Left lung (tissue), 10 donors: Measurements from ENCODE around the gene POLR2L. TPM values are rescaled to one million over a fixed set of nuclear protein-coding genes. Genes with fewer than 3 reads are reported as not detected.

Source experiments
- ATAC-seq: fragments of 200-7000 bp; cut with Tn5 transposase; one replicate; pipeline ENCODE4 v1.9.1; 2020; ENCODE audit warnings: moderate library complexity
- DNase-seq, 4 donors: peaks; one replicate each; pipeline ENCODE4 v3.0.0-alpha.2; 2013 to 2020
- H3K27ac ChIP-seq, 2 donors: fragments of 200-600 bp; sonication (generic) in 1 of 2; one replicate each; pipeline versions ENCODE4 v1.5.0 to v1.8.0; 2020 to 2021
- H3K27me3 ChIP-seq, 2 donors: fragments of 200-600 bp; sonication (generic) in 1 of 2; one replicate each; pipeline versions ENCODE4 v1.5.0 to v1.8.0; 2020 to 2021
- H3K36me3 ChIP-seq, 2 donors: fragments of 200-600 bp; sonication (generic) in 1 of 2; one replicate each; pipeline versions ENCODE4 v1.5.0 to v1.8.0; 2020 to 2021
- H3K4me1 ChIP-seq, 2 donors: fragments of 200-600 bp; one replicate each; pipeline ENCODE4 v1.8.0; 2021
- H3K4me3 ChIP-seq, 2 donors: fragments of 200-600 bp; sonication (generic) in 1 of 2; one replicate each; pipeline versions ENCODE4 v1.5.0 to v1.8.0; 2020 to 2021; ENCODE audit warnings: mild to moderate bottlenecking in 1 of 2
- H3K9me3 ChIP-seq, 2 donors: fragments of 200-600 bp; sonication (generic) in 1 of 2; one replicate each; pipeline versions ENCODE4 v1.5.0 to v1.8.0; 2020 to 2021
- CTCF ChIP-seq, 2 donors: fragments of 200-600 bp; sonication (generic) in 1 of 2; IDR thresholded peaks; one replicate each; pipeline versions ENCODE4 v1.5.0 to v1.8.0; 2021; ENCODE audit warnings: antibody characterized with exemption in 2 of 2
- intact Hi-C, 2 donors: fragments of 100-400 bp; cut with DNase I; formaldehyde crosslinking; loops; one replicate each; pipeline versions ENCODE4 v1.11.2 to v1.14.2; 2022
- polyA plus RNA-seq, 6 donors: library from polyadenylated mRNA; unstranded; fragments of 120-200 nt; gene quantifications; one replicate each; pipeline ENCODE4 v1.2.1, GENCODE V29; 2013; ENCODE audit not compliant: insufficient read length in 6 of 6
- total RNA-seq, 2 donors: library from RNA; stranded (reverse); fragmentation: NEBNext Ultra II Directional; extraction: Animal tissue kit (Norgen Biotek cat#: 25700); gene quantifications; one replicate each; pipeline ENCODE4 v1.2.1, GENCODE V29; 2021
- donor health status: DM: no; HTN: yes; CAD: no.
- donor health status: DM: no; HTN: no; CAD: no.

POLR2L gene
- total and polyA plus RNA-seq, 8 donors = 65.2 to 227 (median 103) TPM

- H3K36me3 ChIP-seq = peaks cover 0 to 71% of the 10 kb centered on the region in 2 donors
- H3K27me3 ChIP-seq = no peaks in the 10 kb centered on the region
- TF ChIP-seq CTCF (IDR thresholded peaks at IDR 0.05) = no peak
- no peaks in the 10 kb centered on the region for H3K4me1 ChIP-seq
- no peaks in the 10 kb centered on the region for H3K9me3 ChIP-seq
- no peak overlapping the region for H3K4me3 ChIP-seq
- ATAC-seq = no peak
- no peak overlapping the region for H3K27ac ChIP-seq
- intact Hi-C loops = no loop called here
- DNase-seq = no peak
These were observed 41.2 kb upstream of the POLR2L start for GRCh38 chr11:883527-883926.

- no peak for TF ChIP-seq CTCF (IDR thresholded peaks at IDR 0.05)
- intact Hi-C loops = no loop called here
- Histone ChIP-seq H3K27ac (no peak overlapping the region), H3K27me3 (no peaks in the 10 kb centered on the region), H3K9me3 (no peaks in the 10 kb centered on the region), H3K4me3 (no peak overlapping the region), H3K36me3 (peaks cover 0 to 62% of the 10 kb centered on the region in 2 donors), H3K4me1 (no peaks in the 10 kb centered on the region)
- DNase-seq (no peak), ATAC-seq (no peak)
These were observed 40.3 kb upstream of the POLR2L start for GRCh38 chr11:882596-882995.

- intact Hi-C loops = no loop called here
- H3K4me1 ChIP-seq = no peaks in the 10 kb centered on the region
- no peak for TF ChIP-seq CTCF (IDR thresholded peaks at IDR 0.05)
- ATAC-seq = no peak
- DNase-seq = no peak
- H3K9me3 ChIP-seq = no peaks in the 10 kb centered on the region
- H3K27ac ChIP-seq = no peak overlapping the region
- H3K27me3 ChIP-seq = no peaks in the 10 kb centered on the region
- H3K4me3 ChIP-seq = no peak overlapping the region
- H3K36me3 ChIP-seq = peaks cover 0 to 46% of the 10 kb centered on the region in 2 donors
These were observed 38.1 kb upstream of the POLR2L start for GRCh38 chr11:880447-880846.

GRCh38 chr11:877565-877964 is 35.2 kb upstream of the POLR2L start:
- Histone ChIP-seq H3K36me3 (peaks cover 0 to 28% of the 10 kb centered on the region in 2 donors), H3K27ac (no peak overlapping the region), H3K4me1 (no peaks in the 10 kb centered on the region), H3K4me3 (no peak overlapping the region), H3K27me3 (no peaks in the 10 kb centered on the region), H3K9me3 (no peaks in the 10 kb centered on the region)
- DNase-seq = no peak
- ATAC-seq = no peak
- intact Hi-C loops = no loop called here
- TF ChIP-seq CTCF (IDR thresholded peaks at IDR 0.05) = no peak

GRCh38 chr11:876545-876944 is 34.2 kb upstream of the POLR2L start:
- H3K27ac ChIP-seq = no peak overlapping the region

More at GRCh38 chr11:876545-876944, 34.2 kb upstream of the POLR2L start:
- no peaks in the 10 kb centered on the region for H3K9me3 ChIP-seq
- H3K4me1 ChIP-seq = no peaks in the 10 kb centered on the region
- no peaks in the 10 kb centered on the region for H3K27me3 ChIP-seq
- H3K4me3 ChIP-seq = no peak overlapping the region
- no peak for TF ChIP-seq CTCF (IDR thresholded peaks at IDR 0.05)
- intact Hi-C loops = no loop called here
- ATAC-seq (no peak), DNase-seq (no peak)
- peaks cover 0 to 24% of the 10 kb centered on the region in 2 donors for H3K36me3 ChIP-seq
